ENCODE data around the gene L3MBTL1.
"Not testable (repeated sequence)": the region's sequence is repeated elsewhere in the genome, so short reads cannot be mapped to it uniquely, and the experiment has no call there.

The L3MBTL1 gene

DNA sequence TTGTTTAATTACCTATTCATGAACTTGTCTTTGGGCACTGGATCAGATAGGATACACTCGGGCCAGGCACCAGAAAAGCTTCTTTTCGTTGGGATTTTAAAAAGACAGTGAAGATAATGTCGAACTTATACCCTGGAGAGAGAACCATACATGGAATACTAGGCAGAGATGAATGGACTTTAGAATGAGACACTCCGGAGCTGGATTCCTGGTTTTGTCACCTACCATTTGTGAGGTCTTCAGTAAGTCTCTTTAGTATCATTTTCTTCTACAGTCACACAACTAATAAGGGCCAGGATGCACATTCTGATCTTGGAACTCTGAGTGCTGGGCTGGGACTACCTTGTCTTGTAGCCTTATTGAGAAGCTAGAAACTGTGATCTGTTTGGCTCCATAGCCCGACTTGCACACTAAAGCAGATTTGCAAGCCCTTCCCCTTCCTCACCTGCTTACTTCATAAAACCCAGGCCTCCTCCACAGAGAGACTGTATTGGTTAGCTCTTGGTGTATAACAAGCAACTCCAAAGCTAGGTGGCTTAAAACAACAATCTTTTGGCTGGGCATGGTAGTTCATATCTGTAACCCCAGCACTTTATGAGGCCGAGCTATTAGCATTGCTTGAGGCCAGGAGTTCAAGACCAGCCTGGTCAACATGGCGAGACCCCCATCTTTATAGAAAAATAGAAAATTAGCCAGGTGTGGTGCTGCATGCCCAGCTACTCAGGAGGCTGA lies 75.8 kb downstream of the L3MBTL1 start:
- Mint-ChIP-seq H3K27ac (no peak overlapping the region), H3K36me3 (ENCODE audit: low read depth) (no peaks in the 10 kb centered on the region), H3K4me3 (no peak overlapping the region), H3K9me3 (no peaks in the 10 kb centered on the region), H3K27me3 (ENCODE audit: low read depth, poor library complexity) (peaks cover 5% of the 10 kb centered on the region), H3K4me1 (peaks cover 9% of the 10 kb centered on the region)
- DNase-seq = no peak
- TF ChIP-seq, protein P1, sequence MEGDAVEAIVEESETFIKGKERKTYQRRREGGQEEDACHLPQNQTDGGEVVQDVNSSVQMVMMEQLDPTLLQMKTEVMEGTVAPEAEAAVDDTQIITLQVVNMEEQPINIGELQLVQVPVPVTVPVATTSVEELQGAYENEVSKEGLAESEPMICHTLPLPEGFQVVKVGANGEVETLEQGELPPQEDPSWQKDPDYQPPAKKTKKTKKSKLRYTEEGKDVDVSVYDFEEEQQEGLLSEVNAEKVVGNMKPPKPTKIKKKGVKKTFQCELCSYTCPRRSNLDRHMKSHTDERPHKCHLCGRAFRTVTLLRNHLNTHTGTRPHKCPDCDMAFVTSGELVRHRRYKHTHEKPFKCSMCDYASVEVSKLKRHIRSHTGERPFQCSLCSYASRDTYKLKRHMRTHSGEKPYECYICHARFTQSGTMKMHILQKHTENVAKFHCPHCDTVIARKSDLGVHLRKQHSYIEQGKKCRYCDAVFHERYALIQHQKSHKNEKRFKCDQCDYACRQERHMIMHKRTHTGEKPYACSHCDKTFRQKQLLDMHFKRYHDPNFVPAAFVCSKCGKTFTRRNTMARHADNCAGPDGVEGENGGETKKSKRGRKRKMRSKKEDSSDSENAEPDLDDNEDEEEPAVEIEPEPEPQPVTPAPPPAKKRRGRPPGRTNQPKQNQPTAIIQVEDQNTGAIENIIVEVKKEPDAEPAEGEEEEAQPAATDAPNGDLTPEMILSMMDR (IDR thresholded peaks at IDR 0.05) = no peak

DNA sequence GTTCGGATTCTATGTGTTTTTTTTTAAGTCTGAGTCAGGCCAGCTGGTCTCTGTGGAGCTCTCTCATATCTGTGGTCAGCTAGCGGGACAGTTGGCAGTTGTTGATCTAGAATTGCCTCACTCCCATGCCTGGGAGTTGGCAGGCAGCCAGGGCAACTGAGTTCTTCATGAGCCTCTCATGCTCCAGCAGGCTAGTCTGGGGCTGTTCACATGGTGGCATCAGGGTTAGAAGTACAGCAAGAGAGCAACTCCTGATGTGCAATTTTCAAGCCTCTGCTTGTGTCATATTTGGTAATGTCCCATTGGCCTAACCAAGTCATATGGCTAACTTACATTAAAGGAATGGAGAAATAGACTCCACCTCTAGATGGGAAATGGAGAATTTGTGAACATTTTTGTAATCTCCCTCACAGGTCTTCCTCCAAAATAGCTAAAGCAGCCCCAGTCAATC lies 76.5 kb downstream of the L3MBTL1 start:
- H3K4me1 Mint-ChIP-seq = peaks cover 9% of the 10 kb centered on the region
- TF ChIP-seq, protein P1 (IDR thresholded peaks at IDR 0.05) = no peak
- no peaks in the 10 kb centered on the region for H3K9me3 Mint-ChIP-seq
- peaks cover 5% of the 10 kb centered on the region for H3K27me3 Mint-ChIP-seq (ENCODE audit: low read depth, poor library complexity)
- no peaks in the 10 kb centered on the region for H3K36me3 Mint-ChIP-seq (ENCODE audit: low read depth)
- DNase-seq = no peak
- H3K27ac Mint-ChIP-seq = no peak overlapping the region
- no peak overlapping the region for H3K4me3 Mint-ChIP-seq

DNA sequence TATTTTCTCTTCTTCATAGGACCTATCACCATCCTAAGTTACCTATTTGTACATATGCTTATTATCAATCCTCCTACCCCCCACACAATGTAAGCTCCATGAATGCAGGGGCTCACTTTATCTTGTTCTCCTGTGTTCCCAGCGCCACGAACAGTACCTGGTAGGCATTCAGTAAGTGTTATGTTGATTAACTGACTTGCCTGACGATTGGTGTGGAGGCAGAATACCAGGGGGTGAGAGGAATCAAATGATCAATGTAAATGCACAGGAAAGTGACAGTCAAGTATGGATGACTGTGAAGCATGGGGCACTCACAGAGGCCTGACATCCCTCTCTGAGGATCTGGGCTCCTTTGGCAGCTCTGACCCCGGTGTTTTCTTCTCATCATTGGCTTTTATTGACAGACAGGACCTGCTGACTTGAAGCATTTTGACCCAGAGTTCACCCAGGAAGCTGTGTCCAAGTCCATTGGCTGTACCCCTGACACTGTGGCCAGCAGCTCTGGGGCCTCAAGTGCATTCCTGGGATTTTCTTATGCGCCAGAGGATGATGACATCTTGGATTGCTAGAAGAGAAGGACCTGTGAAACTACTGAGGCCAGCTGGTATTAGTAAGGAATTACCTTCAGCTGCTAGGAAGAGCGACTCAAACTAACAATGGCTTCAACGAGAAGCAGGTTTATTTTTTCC lies 77.1 kb downstream of the L3MBTL1 start:
- Mint-ChIP-seq H3K36me3 (ENCODE audit: low read depth) (no peaks in the 10 kb centered on the region), H3K4me1 (peaks cover 9% of the 10 kb centered on the region), H3K27me3 (ENCODE audit: low read depth, poor library complexity) (peaks cover 5% of the 10 kb centered on the region), H3K27ac (peak overlapping the region; percentile 46), H3K4me3 (no peak overlapping the region), H3K9me3 (no peaks in the 10 kb centered on the region)
- no peak for DNase-seq
- TF ChIP-seq, protein P1 (IDR thresholded peaks at IDR 0.05) = no peak

DNA sequence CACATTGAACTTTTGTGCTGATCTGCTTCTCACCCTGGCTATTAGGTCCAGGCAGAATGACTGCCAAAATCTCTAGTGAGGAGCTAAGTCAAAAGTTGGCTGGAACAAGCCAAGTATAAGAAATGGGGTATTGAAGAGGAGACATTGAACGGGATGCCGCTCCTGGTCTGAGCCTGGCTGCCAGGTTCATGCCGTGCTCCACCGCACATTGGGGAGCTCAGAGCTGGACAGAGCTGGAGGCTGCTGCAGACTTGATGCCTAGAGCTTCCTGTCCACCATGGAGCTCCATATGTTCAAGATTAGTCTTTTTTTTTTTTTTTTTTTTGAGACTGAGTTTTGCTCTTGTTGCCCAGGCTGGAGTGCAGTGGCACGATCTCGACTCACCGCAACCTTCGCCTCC lies 79.1 kb downstream of the L3MBTL1 start:
- DNase-seq = no peak
- Mint-ChIP-seq H3K27me3 (ENCODE audit: low read depth, poor library complexity) (peaks cover 5% of the 10 kb centered on the region), H3K9me3 (no peaks in the 10 kb centered on the region), H3K4me1 (peaks cover 27% of the 10 kb centered on the region), H3K27ac (no peak overlapping the region), H3K36me3 (ENCODE audit: low read depth) (no peaks in the 10 kb centered on the region), H3K4me3 (no peak overlapping the region)
- TF ChIP-seq, protein P1 (IDR thresholded peaks at IDR 0.05) = no peak

DNA sequence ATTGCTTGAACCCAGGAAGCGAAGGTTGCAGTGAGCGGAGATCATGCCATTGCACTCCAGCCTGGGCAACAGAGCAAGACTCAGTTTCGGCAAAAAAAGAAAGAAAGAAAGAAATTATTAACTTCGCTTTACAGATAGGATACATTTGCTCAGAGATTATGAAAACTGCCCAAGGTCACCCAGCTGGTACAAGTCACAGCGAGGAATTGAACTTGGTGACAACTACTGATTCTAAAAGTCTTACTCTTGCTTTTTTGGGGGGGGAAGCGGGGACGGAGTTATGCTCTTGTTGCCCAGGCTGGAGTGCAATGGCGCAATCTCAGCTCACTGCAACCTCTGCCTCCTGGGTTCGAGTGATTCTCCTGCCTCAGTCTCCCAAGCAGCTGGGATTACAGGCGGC lies 81.0 kb downstream of the L3MBTL1 start:
- not testable (repeated sequence) for H3K4me3 Mint-ChIP-seq; H3K36me3 Mint-ChIP-seq (ENCODE audit: low read depth); DNase-seq; H3K27me3 Mint-ChIP-seq (ENCODE audit: low read depth, poor library complexity); H3K27ac Mint-ChIP-seq; H3K9me3 Mint-ChIP-seq
- H3K4me1 Mint-ChIP-seq = peaks cover 30% of the 10 kb centered on the region

DNA sequence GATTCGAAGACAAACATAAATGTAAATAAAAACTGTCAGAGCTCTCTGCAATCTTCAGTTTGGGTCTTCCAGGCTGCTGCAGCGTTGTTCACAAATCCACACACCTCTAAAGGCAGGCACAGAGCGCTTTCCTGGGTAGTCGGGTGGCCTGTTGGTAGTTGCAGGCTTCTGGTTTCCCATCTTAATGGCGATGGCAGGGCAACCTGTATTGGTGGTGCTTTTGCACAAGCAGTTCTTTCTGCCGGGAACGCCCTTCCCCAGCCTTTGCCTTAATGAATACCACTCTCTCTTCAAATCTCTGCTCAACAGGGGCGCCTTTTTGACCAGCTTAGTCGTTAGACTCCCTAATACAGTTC lies 82.5 kb downstream of the L3MBTL1 start:
- Mint-ChIP-seq H3K9me3 (no peaks in the 10 kb centered on the region), H3K36me3 (ENCODE audit: low read depth) (peaks cover 20% of the 10 kb centered on the region), H3K4me3 (peak overlapping the region; percentile 97), H3K4me1 (peaks cover 22% of the 10 kb centered on the region), H3K27ac (no peak overlapping the region), H3K27me3 (ENCODE audit: low read depth, poor library complexity) (no peaks in the 10 kb centered on the region)
- TF ChIP-seq, protein P1 (IDR thresholded peaks at IDR 0.05) = no peak
- peak; percentile 10 for DNase-seq

Measured in nephron progenitor cell (in vitro differentiated cells).